Panc1 (cell line): ENCODE data around the gene BMF.

Experiments used
- POLR2AphosphoS5 ChIP-seq: IDR thresholded peaks from 2 replicates; pipeline ENCODE4 v1.6.1; 2012; ENCODE audit warnings: mild to moderate bottlenecking, low read depth, low read length, moderate library complexity
- TCF7L2 ChIP-seq: IDR thresholded peaks from 2 replicates; pipeline ENCODE4 v1.6.1; 2011; ENCODE audit warnings: mild to moderate bottlenecking, low read depth, low read length, inconsistent platforms
- TF ChIP-seq, protein P1 (sequence below): fragments of 450-650 bp; IDR thresholded peaks from 2 replicates; pipeline ENCODE4 v1.5.1; 2017; ENCODE audit warnings: mild to moderate bottlenecking

DNA sequence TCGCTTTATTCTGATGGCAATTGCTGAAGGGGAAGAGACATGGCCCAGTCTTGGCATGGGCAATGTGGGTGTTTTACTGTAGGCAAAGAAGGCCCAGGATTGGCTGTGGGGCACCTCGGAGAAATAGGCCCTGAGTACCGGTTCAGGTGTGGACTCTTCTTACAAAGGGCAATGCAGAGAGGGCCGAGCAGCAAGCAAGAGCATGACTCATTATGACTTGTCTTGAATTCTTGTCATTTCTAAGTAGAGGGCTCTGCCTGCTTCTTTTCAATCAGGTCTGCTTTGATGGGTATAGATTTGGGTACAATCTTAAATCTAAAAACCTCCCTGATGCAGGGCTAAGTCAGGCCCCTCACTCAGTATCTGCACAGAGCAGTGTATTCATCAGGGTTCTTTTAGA, 37.4 kb upstream of the BMF start:
- TF ChIP-seq, protein P1, sequence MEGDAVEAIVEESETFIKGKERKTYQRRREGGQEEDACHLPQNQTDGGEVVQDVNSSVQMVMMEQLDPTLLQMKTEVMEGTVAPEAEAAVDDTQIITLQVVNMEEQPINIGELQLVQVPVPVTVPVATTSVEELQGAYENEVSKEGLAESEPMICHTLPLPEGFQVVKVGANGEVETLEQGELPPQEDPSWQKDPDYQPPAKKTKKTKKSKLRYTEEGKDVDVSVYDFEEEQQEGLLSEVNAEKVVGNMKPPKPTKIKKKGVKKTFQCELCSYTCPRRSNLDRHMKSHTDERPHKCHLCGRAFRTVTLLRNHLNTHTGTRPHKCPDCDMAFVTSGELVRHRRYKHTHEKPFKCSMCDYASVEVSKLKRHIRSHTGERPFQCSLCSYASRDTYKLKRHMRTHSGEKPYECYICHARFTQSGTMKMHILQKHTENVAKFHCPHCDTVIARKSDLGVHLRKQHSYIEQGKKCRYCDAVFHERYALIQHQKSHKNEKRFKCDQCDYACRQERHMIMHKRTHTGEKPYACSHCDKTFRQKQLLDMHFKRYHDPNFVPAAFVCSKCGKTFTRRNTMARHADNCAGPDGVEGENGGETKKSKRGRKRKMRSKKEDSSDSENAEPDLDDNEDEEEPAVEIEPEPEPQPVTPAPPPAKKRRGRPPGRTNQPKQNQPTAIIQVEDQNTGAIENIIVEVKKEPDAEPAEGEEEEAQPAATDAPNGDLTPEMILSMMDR = no peak
- no peak for TF ChIP-seq TCF7L2
- no peak for TF ChIP-seq POLR2AphosphoS5
